ENCODE data around the gene LCN12. TPM values are rescaled to one million over a fixed set of nuclear protein-coding genes. Genes with fewer than 3 reads are reported as not detected.

LCN12 gene
- total RNA-seq, 1 experiment from 2014 or later: 0.55 TPM

GRCh38 chr9:136997830-136998234 is 45.8 kb downstream of the LCN12 start:
- H3K4me3 ChIP-seq (ENCODE audit: low read length): no peak overlapping the region
- DNase-seq (no peak), ATAC-seq (no peak)
- no peaks in the 10 kb centered on the region for H3F3A ChIP-seq (ENCODE audit: low read length, unreplicated experiment)
- H3K4me2 ChIP-seq (ENCODE audit: low read length): no peak overlapping the region
- intact Hi-C loops (cut with micrococcal nuclease): loop anchor here (10.0 kb wide), 1 partner anchor 153 kb away; the partner anchor contains the start of genes AJM1 and PHPT1
- no peaks in the 10 kb centered on the region for H3K9me3 ChIP-seq (ENCODE audit: low read length)
- no peaks in the 10 kb centered on the region; the same call in 1 of the 2 replicates for H3K36me3 ChIP-seq (ENCODE audit: low read depth, low read length)
- no peak for TF ChIP-seq EZH2 (IDR thresholded peaks at IDR 0.05; ENCODE audit: low read length, unreplicated experiment)
- no peak for TF ChIP-seq CTCF (conservative IDR thresholded peaks at IDR 0.05; ENCODE audit: low read depth, low read length)
- TF ChIP-seq EZH2phosphoT487 (IDR thresholded peaks at IDR 0.05; ENCODE audit: borderline replicate concordance, low read length): no peak
- no TSS peak for BruUV-seq (replicated peaks)
- H3K9me2 ChIP-seq (replicated peaks; ENCODE audit: low read length): no peaks in the 10 kb centered on the region
- H3K27ac ChIP-seq (ENCODE audit: low read length): no peak overlapping the region
- peaks cover 11% of the 10 kb centered on the region for H3K79me2 ChIP-seq (ENCODE audit: low read length)
- H3K4me1 ChIP-seq (ENCODE audit: insufficient read depth, low read length): peaks cover 27% of the 10 kb centered on the region
- H2AFZ ChIP-seq (ENCODE audit: low read length): no peak overlapping the region
- no peaks in the 10 kb centered on the region for H3K27me3 ChIP-seq (ENCODE audit: low read length)
- H3K9ac ChIP-seq (ENCODE audit: low read length): no peak overlapping the region
- CTCF ChIA-PET: no interaction called here
- H4K20me1 ChIP-seq (ENCODE audit: low read length): no peaks in the 10 kb centered on the region
- POLR2A ChIA-PET (ENCODE audit: unreplicated experiment): no interaction called here

GRCh38 chr9:137000177-137000930 is 48.3 kb downstream of the LCN12 start:
- Histone ChIP-seq H3K9me2 (replicated peaks; ENCODE audit: low read length) (no peaks in the 10 kb centered on the region), H3K4me3 (ENCODE audit: low read length) (no peak overlapping the region), H3K27ac (ENCODE audit: low read length) (no peak overlapping the region), H3K79me2 (ENCODE audit: low read length) (no peaks in the 10 kb centered on the region), H3K9me3 (ENCODE audit: low read length) (no peaks in the 10 kb centered on the region), H3K36me3 (ENCODE audit: low read depth, low read length) (no peaks in the 10 kb centered on the region), H2AFZ (ENCODE audit: low read length) (no peak overlapping the region), H3K4me2 (ENCODE audit: low read length) (no peak overlapping the region), H4K20me1 (ENCODE audit: low read length) (no peaks in the 10 kb centered on the region), H3K9ac (ENCODE audit: low read length) (no peak overlapping the region), H3K4me1 (ENCODE audit: insufficient read depth, low read length) (peaks cover 18% of the 10 kb centered on the region), H3F3A (ENCODE audit: low read length, unreplicated experiment) (no peaks in the 10 kb centered on the region), H3K27me3 (ENCODE audit: low read length) (no peaks in the 10 kb centered on the region)
- DNase-seq: no peak
- ATAC-seq: no peak
- TF ChIP-seq CTCF (conservative IDR thresholded peaks at IDR 0.05; ENCODE audit: low read depth, low read length) (no peak), EZH2phosphoT487 (IDR thresholded peaks at IDR 0.05; ENCODE audit: borderline replicate concordance, low read length) (no peak), EZH2 (IDR thresholded peaks at IDR 0.05; ENCODE audit: low read length, unreplicated experiment) (no peak)
- POLR2A ChIA-PET (ENCODE audit: unreplicated experiment): no interaction called here
- intact Hi-C loops (cut with micrococcal nuclease): no loop called here
- BruUV-seq (replicated peaks): no TSS peak
- CTCF ChIA-PET: interaction anchor here (1.6 kb wide), 1 partner anchor 29 kb away, joined by 12 read pairs; no protein-coding TSS in a partner anchor

Measured in PC-3 (cell line).